ENCODE measurements around the gene ANKRD34A.

The ANKRD34A gene

DNA sequence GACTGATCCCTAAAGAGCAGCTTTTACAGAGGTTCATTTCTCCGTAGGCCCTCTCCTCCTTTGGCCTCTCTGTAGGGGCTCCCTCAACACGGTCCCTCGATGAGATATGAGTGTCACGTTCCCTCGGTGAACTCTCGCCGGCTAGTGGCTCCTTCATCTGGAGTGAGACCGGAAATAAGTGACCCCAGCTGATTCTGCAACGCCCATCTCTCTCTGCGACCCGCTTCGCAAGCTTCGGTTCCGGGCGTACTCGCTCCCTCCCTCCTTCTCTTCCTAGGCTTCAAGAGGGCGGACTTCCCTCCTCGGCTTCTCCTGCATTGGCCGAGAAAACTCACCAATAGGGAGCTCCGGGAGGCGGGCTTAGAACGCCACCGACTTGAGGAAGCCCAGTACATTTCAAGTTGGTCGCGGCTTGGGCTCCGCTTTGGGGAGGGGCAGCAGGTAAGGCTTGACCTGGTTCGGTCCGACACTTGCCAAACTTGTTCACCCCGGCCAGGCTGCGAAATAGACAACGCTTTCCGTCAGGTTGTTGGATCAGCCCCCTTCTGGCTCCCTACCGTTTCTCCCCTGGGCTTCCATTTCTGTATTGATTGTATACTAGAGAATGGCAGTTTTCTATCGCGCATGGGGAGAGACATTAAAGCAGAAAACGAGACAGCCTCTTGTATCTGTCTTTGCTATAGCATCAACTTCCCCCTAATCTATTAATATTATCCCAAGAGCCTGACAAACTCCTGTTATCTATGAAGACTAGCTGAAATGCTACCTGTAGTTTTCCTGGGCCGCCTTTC is at the start of gene ANKRD34A, which contains the start of gene POLR3GL:
Gene ANKRD34A (minus strand): TSS at position 248 of the 791 bp plus-strand sequence. CDS start 2,816 bp downstream, outside the sequence.
Gene POLR3GL (plus strand): TSS at position 363 of the 791 bp plus-strand sequence. CDS start 10,176 bp downstream, outside the sequence.
- DNase-seq, result peak; percentile 88

DNA sequence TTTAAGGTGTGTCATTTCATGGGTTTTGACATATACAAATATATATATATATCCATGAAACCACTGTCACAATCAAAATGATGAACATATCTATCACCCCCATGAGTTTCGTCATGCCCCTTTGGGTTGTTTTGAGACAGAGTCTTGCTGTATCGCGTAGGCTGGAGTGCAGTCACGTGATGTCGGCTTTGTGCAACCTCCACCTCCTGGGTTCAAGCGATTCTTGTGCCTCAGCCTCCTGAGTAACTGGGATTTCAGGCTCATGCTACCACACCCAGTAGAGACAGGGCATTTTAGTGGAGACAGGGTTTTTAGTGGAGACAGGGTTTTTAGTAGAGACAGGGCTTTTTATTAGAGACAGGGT is 49.2 kb upstream of the ANKRD34A start:
- no peak for DNase-seq

DNA sequence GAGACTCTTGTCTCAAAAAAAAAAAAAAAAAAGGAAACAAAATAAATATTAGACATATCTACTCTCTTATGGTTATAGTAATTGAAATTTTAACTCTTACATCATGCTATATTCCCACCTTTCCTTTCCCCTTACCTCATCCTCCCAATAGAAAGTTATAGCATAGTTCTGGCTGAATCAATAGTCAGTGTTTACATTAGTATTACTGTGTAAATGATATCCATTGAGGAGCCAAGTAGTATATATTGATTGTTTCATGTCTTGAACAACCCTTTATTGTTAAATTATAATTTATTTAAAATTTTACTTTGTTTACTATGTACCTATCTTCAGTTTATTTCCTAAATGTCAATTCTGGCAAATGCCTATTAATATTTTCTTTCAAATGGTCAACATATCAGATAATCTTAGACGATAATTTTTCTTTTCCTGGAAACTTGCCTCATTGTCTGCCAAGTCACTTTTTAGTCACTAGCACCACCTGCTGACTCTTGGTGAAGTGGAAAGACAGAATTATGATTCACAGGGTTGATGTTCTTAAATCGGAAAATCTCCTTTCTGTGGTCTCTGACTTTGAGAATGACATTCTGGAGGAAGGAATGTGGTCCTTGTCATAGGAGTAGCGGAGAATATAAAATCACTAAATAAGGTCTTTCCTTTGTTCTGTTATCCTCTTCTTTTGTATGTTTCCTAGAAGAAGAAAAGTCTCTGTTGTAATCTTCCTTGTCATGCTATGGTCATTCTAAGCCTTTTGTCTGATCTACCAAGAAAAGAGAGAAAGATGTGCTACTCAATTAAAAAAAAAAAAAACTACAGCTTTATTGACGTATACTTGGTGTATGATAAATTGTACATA is 48.6 kb upstream of the ANKRD34A start:
- no peak for DNase-seq

DNA sequence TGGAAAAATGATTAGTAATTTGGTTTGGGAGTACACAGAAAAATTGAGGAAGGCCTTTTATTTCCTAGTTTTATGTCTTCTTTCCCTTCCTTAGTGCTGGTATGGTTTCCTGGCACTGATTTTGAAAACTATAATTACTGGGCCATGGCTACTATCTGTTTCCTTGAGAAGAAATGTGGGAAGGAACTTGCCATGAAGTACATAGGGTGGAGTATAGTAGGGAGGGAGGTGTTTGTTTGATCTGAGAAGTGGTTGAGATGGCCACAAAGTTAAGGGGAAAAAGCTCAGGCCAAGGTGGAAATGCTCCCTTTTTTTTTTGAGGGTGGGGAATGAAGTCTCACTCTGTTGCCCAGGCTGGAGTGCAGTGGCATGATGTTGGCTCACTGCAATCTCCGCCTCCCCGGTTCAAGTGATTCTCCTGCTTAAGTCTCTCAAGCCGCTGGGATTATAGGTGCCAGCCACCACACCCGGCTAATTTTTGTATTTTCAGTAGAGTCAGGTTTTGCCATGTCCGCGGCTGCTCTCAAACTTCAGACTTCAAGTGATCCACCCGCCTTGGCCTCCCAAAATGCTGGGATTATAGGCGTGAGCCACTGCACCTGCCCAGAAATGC is 45.9 kb upstream of the ANKRD34A start:
- DNase-seq, result no peak

DNA sequence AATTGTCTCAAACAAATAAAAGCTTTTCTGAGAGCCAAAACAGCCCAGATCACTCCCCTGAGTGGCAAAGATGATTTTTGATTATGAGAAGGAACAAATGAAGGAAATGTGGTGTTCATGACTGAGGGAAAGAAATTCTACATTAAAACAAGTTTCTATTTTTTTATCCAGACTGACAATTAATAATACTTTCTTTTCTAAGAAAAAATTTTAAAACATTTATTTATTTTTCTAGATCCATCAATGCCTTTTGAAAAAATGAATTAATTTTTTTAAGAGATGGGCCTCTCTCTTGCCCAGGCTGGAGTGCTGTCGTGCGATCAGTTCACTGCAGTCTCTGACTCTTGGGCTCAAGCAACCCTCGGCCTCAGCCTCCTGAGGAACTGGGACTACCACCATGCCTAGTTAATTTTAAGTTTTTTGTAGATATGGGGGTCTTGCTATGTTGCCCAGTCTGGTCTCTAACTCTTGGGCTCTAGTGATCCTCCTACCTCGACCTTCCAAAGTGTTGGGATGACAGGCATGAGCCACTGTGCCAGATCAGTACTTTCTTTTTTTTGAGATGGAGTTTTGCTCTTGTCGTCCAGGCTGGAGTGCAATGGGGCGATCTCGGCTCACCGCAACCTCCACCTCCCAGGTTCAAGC is 43.2 kb upstream of the ANKRD34A start:
- DNase-seq, result no peak

DNA sequence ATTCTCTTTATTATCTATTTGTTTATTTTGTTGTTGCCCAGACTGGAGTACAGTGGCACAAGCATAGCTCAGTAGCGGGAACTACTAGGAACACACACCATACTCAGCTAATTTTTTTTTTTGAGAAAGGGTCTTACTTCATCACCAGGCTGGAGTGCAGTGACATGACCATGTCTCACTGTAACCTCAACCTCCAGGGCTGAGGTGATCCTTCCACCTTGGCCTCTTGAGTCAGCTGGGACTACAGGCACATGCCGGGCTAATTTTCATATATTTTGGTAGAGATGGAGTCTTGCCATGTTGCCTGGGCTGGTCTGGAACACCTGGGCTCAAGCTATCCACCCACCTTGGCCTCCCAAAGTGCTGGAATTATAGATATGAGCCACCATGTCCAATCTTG is 37.3 kb upstream of the ANKRD34A start:
- DNase-seq, result no peak

DNA sequence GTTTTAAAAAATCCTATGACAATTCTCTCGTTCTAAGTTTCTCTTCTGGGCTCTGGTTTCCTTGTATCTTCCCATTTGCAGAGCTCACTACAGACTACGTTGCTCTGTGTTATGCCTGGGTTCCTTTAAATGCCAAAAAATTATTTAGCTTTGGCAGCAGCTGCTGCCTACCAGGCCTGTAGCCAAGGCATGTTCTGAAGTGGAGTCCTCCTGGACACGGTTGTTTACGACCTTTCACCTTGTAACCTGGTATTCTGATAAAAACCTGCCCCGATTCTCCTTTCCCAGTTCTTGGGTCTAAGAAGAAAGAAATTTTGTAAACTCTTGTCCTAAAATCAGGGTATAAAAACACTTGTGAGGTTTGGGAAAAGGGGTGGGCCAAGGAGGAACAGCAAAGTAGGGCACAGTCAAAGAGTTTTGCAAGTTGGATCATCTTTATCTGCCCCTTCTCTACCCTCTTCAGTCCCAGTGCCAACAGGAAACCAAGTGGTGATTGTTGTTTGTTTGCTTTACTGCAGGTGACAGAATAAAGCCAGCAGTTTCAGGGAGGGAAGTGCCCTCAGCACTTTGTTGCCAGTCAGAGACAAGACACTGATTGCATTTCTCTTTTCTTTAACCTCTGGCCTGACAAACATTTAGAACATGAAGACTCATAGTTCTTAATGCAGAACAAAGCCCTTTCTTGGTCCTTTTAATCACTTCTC is 35.1 kb upstream of the ANKRD34A start:
- peak; percentile 19 for DNase-seq

DNA sequence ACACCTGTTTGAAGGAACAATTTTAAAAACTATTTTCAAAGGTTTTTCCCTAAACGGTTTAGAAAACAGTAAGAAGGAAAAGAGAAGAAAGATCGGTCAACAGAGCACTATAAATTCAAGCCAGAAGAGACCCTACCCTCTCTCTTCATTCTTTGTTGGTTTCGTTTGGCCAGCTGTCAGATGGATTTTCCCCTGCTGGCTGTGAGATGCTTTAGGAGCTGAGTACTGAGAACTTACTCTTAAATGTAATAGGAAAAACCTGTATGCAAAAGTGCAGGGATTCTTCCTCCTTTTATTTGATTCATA is 33.3 kb upstream of the ANKRD34A start:
- DNase-seq, result peak; percentile 7

DNA sequence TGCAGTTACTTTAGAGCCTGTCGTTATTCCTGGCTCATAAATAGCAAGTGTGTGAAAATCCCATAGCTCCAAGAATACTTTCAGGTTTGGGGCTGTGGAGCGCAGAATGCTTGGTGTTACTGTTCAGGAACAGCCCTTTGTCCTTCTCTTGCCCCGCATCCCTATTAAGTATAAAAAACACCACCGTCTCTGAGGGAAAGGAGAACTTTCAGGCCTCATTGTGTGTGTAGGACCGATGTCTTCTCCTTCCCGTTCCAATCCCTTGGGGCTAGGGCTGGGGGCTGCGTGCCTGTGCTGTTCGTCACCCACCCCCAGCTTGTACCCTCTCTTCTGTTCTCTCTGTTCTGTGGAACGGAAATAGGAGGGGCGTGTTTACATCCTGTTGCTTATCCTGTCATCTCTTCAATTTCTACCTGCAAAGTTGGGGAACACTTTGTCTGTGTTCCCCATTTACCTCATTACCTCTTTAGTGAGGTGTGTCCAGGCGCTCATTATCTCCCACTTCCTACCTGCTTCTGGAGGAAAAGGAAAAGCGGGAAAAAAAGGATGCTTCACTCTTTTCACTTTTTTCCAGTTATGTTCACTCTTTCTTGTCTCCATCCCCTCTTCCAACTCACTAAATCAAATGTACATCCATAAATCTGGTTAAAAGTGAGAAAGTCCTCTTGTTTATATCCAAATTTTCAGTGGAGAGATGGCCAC is 32.8 kb upstream of the ANKRD34A start:
- peak; percentile 61 for DNase-seq

DNA sequence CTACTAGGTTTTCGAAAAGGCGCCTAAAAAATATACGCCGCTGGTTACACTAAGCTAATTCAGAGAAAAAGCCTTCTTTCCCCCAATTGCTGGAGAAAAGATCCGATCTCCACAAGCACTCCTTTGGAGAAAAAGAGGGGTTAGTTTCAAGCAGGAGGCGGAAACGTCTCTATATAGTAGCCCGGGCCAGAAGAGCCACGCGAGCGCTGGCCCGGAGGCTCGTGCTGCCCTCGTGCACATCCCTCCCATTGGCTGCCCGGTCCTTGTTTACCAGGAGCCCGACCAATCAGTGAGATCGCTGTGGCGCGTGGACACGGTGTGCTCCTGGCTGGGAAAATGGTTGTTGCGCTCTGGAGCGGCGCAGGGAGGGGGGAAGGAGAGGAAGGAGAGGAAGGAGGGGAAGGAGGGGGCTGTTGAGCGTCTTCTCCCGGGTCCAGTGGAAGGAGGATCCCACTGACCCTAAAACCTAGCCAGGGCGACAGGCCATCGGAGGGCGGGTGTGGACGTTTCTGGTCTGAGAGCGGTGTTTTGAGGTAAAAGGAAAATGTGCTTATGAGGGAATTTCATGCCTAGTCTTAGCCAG is 32.1 kb upstream of the ANKRD34A start, which contains the start of gene TXNIP:
Gene TXNIP (minus strand): TSS at position 147 of the 583 bp plus-strand sequence. CDS start 313 bp downstream, outside the sequence.
- peak; percentile 84 for DNase-seq

DNA sequence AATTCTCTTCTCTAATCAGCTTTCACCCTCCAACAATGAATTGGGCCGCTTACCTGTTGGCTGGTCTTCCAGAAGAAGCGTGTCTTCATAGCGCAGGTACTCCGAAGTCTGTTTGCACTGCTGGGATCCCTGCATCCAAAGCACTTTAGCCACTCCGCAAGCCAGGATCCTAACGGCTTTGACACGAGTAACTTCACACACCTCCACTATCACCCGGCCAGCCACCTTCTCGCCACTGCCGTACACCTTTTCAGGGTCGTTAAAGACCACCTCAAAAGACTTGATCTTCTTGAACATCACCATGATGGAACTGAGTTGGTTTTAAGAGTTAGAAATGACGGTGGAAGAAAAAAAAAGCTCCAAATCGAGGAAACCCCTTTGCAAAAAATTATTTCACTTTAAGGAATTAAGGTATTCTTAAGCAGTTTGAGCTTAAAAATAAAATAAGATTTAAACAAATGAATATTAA is 31.6 kb upstream of the ANKRD34A start:
- DNase-seq, result peak; percentile 34

DNA sequence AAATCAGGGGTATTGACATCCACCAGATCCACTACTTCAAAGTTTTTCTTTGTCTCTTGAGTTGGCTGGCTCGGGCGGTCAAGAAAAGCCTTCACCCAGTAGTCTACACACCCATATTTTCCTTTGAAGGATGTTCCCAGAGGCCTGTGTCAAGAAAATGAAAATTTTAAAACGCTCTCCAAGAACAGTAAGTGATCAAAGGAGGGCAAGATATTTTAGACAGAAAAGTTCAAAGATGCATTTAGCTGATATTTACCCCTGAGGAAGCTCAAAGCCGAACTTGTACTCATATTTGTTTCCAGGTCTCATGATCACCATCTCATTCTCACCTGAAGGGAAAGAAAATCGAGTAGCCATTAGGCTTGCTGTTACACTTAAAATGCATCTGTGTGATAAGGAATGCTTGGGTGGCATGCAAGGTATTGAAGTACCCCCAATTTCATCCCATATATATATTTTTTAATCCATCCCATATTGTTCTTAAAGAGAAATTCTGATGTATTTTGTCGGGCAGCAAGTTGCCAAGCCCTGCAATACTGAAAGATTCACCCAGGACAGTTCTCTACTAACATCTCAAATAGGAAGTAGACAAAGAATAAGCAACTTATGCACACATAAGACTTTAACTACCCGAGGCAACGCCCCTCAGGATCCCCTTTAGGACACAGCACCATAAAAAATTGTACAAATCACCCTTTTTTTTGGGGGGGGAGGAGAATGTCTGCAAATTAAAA is 30.9 kb upstream of the ANKRD34A start:
- DNase-seq, result peak; percentile 10

DNA sequence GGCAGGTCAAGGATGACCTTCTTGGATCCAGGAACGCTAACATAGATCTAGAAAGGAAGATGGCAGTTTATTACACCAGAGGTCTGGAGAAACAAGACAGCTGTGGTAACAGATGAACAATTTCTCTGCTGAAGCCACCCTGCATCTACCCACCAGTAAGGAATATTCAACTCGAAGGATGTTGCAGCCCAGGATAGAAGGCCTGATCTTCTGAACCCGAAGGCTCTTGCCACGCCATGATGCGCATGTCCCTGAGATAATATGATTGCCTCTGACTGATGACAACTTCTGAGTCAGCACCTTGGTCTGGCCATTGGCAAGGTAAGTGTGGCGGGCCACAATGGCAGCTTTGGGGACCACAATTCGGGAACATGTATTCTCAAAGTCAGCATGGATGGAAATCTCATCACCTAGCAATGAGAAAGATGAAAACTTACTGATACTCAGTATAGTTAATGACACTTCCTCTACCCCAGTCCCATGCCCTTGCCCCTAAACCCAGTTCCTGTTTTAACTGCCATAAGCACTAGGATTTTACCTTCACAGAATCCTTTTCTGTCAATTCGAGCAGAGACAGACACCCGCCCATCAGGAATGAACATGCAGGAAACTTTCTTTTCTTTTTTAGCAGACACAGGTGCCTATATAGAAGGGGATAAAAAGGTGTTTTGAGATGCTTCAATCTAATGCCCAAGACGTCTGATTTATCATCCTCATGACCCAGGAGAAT is 30.2 kb upstream of the ANKRD34A start:
- peak; percentile 44 for DNase-seq

DNA sequence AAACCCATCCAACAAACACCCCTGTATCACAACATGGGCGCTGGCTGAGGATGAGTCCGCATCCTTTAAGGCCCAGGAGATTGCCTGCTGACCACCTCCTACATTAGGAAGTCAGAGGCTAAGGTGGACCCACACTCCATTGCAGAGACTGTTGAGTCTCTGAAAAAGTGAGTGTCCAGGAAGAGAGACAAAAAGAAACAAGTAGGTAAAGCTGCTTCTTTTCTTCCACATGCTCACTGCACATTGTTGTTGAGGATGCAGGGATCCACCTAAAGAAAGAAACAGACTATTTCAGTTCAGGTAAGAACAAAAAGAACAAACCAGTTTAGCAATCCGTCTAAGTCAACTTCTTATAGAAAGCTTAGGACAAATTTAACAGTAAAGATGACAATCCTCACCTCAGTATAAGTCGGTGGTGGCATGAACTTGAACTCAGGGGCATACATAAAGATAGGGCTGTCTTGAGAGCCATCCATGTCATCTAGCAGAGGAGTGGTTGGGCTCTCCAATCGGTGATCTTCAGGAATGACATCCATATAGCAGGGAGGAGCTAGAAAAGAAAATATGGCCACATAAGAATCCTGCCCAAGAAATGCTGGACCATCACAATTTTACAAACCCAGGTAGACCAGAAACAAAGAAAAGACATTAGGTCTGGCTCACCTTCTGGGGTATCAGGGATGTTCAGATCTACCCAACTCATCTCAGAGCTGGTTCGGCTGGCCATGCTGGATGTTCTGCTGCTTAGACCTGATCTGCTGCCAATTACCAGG is 29.4 kb upstream of the ANKRD34A start:
- peak; percentile 11 for DNase-seq

DNA sequence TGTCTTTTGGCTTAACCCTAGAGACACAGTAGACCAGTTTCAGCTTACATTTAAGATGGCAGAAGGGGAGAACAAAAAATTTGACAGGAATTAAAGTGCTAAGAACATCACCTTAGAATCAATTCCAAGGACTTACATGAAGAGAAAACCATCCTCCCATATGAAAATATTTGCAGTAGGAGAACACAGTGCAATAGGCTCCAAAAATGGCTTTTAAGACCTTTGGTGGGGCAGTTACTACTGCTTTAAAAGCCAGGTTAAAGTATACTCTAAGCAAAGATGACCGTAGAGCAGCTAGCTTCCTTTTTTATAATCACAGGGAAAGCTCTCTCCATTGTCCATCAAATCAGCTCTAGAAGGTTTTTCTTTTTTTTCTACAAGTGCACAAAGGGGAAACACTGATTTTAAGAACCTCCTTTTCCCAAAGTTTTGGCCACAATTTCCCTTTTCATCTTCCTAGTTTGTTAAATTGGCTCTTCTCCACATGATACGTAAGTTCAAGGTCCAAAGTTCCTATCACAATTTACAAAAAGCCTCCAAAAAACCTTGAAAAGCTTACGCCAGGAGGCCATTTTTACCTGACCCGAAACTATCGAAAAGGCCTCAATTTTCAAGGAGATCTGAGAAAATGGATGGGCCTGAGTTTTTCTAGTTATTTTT is 28.7 kb upstream of the ANKRD34A start:
- no peak for DNase-seq

DNA sequence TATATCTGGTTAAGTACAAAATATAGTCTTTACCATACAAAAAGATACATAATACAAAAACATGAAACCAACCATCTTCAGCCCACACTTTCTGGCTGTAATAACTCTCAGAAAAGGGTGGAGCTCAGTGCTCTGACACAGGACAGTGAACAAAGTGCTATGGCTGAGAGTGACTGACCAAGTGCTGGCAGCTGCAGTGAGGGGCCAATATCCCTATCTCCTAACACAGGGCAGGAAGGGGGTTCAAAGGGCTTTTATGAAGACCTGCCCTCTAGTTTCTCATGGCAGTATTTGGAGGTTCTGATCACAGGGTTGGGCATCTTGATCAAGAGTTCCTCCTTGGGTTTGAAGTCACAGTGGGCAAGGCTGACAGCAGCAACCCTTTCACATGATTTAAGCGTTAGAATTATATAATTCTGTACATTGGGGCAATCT is 28.1 kb upstream of the ANKRD34A start:
- peak; percentile 18 for DNase-seq

DNA sequence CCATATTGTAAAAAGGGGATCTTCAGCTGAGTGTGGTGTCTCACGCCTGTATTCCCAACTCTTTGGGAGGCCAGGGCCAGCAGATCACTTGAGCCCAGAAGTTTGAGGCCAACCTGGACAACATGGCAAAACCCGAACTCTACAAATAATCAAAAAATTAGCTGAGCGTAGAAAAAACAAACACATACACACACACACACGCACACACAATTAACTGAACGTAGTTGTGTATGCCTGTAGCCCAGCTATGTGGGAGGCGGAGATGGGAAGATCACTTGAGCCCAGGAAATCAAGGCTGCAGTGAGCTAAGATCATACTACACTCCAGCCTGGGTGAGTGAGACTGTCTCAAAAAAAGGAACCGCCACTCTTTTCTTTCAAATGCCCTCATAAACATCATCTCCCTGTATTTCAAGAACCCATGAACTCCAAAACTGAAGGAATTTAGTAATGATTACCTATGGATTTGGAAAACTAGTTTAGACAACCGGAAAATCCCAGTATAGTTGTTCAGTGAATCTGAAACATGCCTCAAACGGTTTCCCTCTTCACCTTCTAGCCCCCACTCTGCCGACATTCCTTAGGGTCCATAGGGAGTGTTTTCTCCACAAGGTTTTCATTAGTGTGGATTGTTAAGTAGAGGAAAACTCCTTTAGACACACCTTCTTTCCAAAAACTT is 27.5 kb upstream of the ANKRD34A start:
- DNase-seq, result peak; percentile 18

Measured in activated T-cell treated with anti-CD3 and anti-CD28 coated beads, Interleukin-2, amount 50 U/mL, for 1 hour (primary cell).